HG03064 (cell line): Measurements from ENCODE around the gene ZFP14.
"Not testable (repeated sequence)": the region's sequence is repeated elsewhere in the genome, so short reads cannot be mapped to it uniquely, and the experiment has no call there.

ENCODE experiments used
- ATAC-seq: cut with Tn5 transposase; IDR thresholded peaks from one replicate; pipeline ENCODE4 v1.9.1; 2021; ENCODE audit warnings: low read depth; ENCODE audit not compliant: unreplicated experiment

Gene ZFP14

GRCh38 chr19:36331353-36332228 lies 47.4 kb downstream of the ZFP14 start:
- ATAC-seq, result no peak

- no peak for ATAC-seq
Observed at GRCh38 chr19:36330216-36330615, 48.8 kb downstream of the ZFP14 start.

DNA sequence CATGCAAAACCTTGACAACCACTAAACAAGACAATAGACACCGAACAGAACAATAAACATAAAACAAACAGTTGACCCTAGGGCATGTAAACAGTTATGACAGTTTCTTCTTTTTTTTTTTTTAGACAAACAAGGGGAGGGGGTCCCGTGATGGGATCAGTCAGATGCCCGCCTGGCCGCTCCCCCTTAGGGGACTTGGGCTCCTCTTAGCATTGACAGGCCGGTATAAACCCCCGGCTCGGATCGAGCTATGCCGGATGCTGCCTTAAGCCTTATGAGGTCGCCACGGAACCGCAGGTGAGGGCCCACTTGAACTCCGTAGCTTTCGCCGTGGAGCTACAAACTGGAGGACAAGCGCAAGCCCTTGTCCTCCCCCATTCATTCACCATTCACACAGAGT lies 49.5 kb downstream of the ZFP14 start:
- not testable (repeated sequence) for ATAC-seq

- not testable (repeated sequence) for ATAC-seq
Observed at GRCh38 chr19:36326649-36327048, 52.4 kb downstream of the ZFP14 start.

GRCh38 chr19:36315164-36315563 lies 63.8 kb downstream of the ZFP14 start:
- ATAC-seq, result not testable (repeated sequence)

DNA sequence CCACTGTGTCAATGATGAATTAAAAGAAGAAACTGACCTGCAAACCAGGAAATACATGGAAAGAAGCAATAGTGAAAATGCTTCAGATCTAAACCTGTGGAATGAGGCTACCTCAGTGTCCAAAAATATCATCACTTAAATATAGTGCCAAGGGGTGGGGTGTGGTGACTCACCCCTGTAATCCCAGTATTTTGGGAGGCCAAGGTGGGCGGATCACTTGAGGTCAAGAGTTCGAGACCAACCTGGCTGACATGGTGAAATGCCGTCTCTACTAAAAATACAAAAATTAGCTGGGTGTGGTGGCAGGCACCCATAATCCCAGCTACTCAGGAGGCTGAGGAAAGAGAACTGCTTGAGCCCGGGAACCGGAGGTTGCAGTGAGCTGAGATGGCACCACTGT lies 64.9 kb downstream of the ZFP14 start:
- not testable (repeated sequence) for ATAC-seq

DNA sequence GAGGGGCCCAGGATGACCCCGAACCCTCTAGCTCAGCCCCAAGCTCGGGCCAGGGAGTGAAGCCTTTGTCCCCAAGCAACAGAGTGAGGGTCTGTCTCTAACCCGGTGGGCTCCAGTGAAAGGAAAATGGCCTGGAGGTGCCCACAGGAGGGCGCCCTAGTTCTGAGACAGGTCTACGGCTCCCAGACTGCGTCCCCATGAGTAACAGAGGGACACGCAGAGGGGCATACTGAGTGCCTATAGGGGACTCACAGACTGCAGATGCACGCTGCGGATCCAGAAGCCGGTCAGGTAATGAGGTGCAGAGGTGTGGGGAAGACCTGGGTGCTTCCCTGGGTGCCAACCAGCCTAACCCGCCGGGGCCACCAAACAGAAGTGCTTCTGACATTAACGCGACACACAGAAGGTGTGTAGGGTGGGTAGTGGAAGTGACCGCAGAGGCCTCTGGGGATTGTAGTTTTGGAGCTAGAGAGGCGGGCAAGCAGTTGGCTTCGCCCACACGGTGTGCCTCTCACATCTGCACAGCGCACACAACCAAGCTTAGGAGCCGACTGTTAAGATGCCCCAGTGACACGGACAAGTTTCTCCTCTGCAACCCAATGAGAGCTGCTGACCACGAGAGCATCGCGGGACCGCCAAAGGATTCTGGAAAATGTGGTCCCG lies 67.8 kb downstream of the ZFP14 start:
- ATAC-seq, result not testable (repeated sequence)

GRCh38 chr19:36310416-36310990 lies 68.5 kb downstream of the ZFP14 start:
- ATAC-seq, result not testable (repeated sequence)

DNA sequence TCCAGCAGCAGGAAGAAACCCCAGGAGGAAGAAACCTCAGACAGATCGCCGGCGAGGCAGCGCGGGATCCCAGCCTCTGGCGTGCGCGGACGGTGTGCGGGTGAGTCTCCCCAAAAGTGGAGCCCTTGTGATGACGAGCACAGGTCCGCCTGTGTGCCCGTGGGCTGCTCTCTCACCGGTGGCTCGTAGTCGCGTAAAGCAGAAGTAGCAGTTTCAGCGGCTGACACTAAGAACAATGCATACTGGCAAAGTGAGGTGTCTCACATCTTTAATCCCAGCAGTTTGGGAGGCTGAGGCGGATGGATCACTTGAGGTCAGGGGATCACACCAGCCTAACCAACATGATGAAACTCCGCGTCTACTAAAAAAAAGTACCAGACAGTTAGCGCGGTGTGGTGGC lies 69.2 kb downstream of the ZFP14 start:
- ATAC-seq, result not testable (repeated sequence)

DNA sequence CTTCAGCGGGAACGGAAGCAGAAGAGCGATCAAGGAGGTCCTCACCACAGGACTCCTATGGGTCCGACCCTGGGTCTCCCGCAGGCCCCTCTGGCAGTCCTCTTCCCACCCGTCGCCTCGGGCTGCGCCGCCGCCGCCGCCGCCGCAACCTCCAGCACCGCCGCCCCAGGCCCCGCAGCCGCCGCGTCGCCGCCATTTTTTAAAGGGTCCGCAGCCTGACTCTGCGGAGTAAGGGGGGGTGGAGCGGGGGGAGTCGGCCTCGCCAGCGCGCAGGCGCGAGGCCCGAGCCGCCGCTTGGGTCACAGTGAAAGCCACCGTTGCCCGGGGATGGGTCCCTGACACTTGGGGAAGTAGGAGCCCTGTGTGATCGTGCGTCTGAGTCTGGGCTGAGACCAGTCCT lies 69.7 kb downstream of the ZFP14 start:
- ATAC-seq, result not testable (repeated sequence)

DNA sequence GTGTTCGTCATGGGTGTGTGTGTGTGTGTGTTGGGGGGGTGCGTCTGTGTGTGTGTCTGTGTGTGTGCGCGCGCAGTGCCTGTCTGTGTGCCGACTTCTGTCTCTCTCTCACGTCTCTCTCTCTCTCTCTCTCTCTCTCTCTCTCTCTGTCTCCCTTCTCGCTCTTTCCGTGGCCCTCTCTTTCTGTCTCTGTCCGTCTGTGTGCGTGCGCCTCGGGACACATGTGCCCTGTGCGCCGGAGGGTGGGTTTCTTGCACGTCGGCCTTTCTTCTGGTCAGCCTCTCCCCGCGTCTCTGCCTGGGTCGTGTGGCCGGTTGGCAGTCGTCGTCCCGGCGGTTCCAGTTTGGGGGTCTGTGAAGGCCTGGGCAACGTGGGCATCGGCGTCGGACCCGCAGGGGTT lies 86.7 kb downstream of the ZFP14 start:
- not testable (repeated sequence) for ATAC-seq
